ENCODE data around the gene ZNF214.
"Not testable (repeated sequence)": the region's sequence is repeated elsewhere in the genome, so short reads cannot be mapped to it uniquely, and the experiment has no call there.

The ZNF214 gene

GRCh38 chr11:6991227-6991626 is 28.9 kb downstream of the ZNF214 start:
- no peaks in the 10 kb centered on the region for H3K27me3 ChIP-seq
- H3K4me3 ChIP-seq, result no peak overlapping the region
- no peak overlapping the region for H3K27ac ChIP-seq
- no peak for TF ChIP-seq Cebpa-rat (IDR thresholded peaks at IDR 0.05)
- H3K9ac ChIP-seq, result no peak overlapping the region
- H3K9me3 ChIP-seq, result no peaks in the 10 kb centered on the region
- H3K4me1 ChIP-seq, result no peaks in the 10 kb centered on the region
- no peak overlapping the region for H3K4me2 ChIP-seq
- no peaks in the 10 kb centered on the region for H3K36me3 ChIP-seq
- no peaks in the 10 kb centered on the region for H4K20me1 ChIP-seq

DNA sequence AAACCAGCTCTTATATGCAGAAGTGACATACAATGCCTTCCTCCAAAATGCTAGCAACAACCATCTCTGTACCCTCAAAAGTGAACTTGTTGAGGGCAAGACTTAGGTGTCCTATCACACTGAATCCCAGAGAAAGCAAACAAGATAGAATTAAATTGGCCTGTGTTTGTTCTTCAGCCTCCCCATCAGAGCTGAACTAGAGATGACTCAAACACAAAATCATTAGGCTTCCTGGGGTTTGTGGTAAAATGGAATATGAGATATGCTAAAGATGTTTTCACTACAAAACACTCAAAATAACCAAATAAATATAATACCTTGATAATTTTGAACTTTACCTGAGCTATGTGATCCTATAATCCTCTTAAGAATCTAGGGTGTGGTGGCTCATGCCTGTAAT is 31.6 kb downstream of the ZNF214 start:
- no peaks in the 10 kb centered on the region for H3K27me3 ChIP-seq
- no peaks in the 10 kb centered on the region for H3K36me3 ChIP-seq
- no peaks in the 10 kb centered on the region for H4K20me1 ChIP-seq

DNA sequence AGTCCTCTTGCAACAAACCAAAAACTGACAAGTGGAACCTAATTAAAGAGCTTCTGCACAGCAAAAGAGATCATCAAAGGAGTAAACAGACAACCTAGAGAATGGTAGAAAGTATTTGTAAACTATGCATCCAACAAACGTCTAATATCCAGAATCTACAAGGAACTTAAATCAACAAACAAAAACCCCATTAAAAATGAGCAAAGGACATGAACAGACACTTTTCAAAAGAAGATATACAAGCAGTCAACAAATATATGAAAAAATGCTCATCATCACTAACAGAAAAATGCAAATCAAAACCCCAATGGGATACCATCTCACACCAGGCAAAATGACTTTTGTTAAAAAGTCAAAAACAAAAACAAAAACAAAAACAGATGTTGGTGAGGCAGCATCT is 33.7 kb downstream of the ZNF214 start:
- Histone ChIP-seq H3K36me3 (no peaks in the 10 kb centered on the region), H3K9ac (no peak overlapping the region), H3K27me3 (no peaks in the 10 kb centered on the region), H3K4me2 (no peak overlapping the region), H3K4me3 (no peak overlapping the region), H3K27ac (no peak overlapping the region), H4K20me1 (no peaks in the 10 kb centered on the region), H3K4me1 (no peaks in the 10 kb centered on the region), H3K9me3 (no peaks in the 10 kb centered on the region)
- no peak for TF ChIP-seq Cebpa-rat (IDR thresholded peaks at IDR 0.05)

More for the DNA sequence above, 31.6 kb downstream of the ZNF214 start:
- Histone ChIP-seq H3K9me3 (no peaks in the 10 kb centered on the region), H3K4me1 (no peaks in the 10 kb centered on the region), H3K9ac (no peak overlapping the region), H3K4me3 (no peak overlapping the region), H3K27ac (no peak overlapping the region), H3K4me2 (no peak overlapping the region)
- no peak for TF ChIP-seq Cebpa-rat (IDR thresholded peaks at IDR 0.05)

DNA sequence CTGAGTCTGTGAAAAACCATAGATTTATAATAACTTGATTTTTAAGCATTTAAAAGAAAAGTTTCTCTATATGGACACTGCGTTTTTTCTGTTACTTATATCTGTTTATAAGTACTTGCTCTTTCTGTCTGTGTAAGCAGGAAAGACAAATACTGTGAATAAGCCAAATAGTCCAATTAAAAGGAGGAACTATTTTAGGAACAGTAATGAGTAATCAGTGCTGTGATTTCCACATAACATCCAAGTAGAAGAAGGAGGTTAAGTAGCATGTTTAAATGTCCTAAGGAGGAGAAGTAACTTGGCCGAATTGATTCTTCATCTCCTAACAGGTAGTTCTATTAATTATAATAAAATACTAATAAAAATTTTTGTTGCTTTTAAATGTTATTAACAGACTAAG is 40.8 kb downstream of the ZNF214 start:
- no peak overlapping the region for H3K4me2 ChIP-seq
- no peak for TF ChIP-seq Cebpa-rat (IDR thresholded peaks at IDR 0.05)
- H4K20me1 ChIP-seq, result no peaks in the 10 kb centered on the region
- no peaks in the 10 kb centered on the region for H3K36me3 ChIP-seq
- H3K9ac ChIP-seq, result no peak overlapping the region
- no peaks in the 10 kb centered on the region for H3K27me3 ChIP-seq
- H3K27ac ChIP-seq, result no peak overlapping the region
- no peaks in the 10 kb centered on the region for H3K4me1 ChIP-seq
- H3K4me3 ChIP-seq, result no peak overlapping the region
- no peaks in the 10 kb centered on the region for H3K9me3 ChIP-seq

- H3K4me2 ChIP-seq, H3K4me1 ChIP-seq, H3K27ac ChIP-seq, H3K4me3 ChIP-seq, H3K27me3 ChIP-seq, H3K9me3 ChIP-seq, H3K36me3 ChIP-seq, H4K20me1 ChIP-seq, H3K9ac ChIP-seq: not testable (repeated sequence)
Observed at GRCh38 chr11:6969854-6970253, 50.3 kb downstream of the ZNF214 start.

- no peak overlapping the region for H3K4me3 ChIP-seq
- TF ChIP-seq Cebpa-rat (IDR thresholded peaks at IDR 0.05), result no peak
- H3K27me3 ChIP-seq, result no peaks in the 10 kb centered on the region
- no peak overlapping the region for H3K4me2 ChIP-seq
- no peaks in the 10 kb centered on the region for H3K4me1 ChIP-seq
- H3K36me3 ChIP-seq, result no peaks in the 10 kb centered on the region
- no peak overlapping the region for H3K9ac ChIP-seq
- no peaks in the 10 kb centered on the region for H4K20me1 ChIP-seq
- no peak overlapping the region for H3K27ac ChIP-seq
- no peaks in the 10 kb centered on the region for H3K9me3 ChIP-seq
Observed at GRCh38 chr11:6968816-6969215, 51.3 kb downstream of the ZNF214 start.

- Histone ChIP-seq H3K9ac (no peak overlapping the region), H3K36me3 (no peaks in the 10 kb centered on the region), H3K4me1 (no peaks in the 10 kb centered on the region), H4K20me1 (no peaks in the 10 kb centered on the region), H3K27ac (no peak overlapping the region), H3K4me3 (no peak overlapping the region), H3K9me3 (no peaks in the 10 kb centered on the region), H3K4me2 (no peak overlapping the region), H3K27me3 (no peaks in the 10 kb centered on the region)
- TF ChIP-seq Cebpa-rat (IDR thresholded peaks at IDR 0.05), result no peak
Observed at GRCh38 chr11:6962673-6963072, 57.5 kb downstream of the ZNF214 start.

DNA sequence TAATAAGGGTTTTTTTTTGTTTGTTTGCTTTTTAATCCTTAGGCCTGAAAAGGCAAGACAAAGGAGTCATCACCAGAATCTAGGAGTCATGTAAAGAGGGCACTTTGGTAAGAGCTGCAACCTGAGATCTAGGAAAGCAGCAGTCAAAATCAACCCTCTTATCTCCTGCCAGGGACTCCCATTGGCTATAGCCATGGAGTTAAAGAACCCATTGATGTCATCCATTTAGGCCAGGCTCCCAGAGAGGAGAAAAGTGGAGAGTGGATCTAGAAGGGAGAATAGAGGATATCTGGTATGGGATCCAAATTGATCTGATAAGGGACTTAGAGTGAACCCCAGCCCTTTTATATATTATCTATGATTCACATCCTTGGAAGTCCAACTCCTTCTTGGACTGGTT is 58.0 kb downstream of the ZNF214 start:
- Histone ChIP-seq H3K36me3 (no peaks in the 10 kb centered on the region), H3K4me2 (no peak overlapping the region), H3K4me1 (no peaks in the 10 kb centered on the region), H4K20me1 (no peaks in the 10 kb centered on the region), H3K27ac (no peak overlapping the region), H3K4me3 (no peak overlapping the region), H3K9me3 (no peaks in the 10 kb centered on the region), H3K9ac (no peak overlapping the region), H3K27me3 (no peaks in the 10 kb centered on the region)
- no peak for TF ChIP-seq Cebpa-rat (IDR thresholded peaks at IDR 0.05)

GRCh38 chr11:6954248-6954647 is 65.9 kb downstream of the ZNF214 start:
- not testable (repeated sequence) for H3K4me2 ChIP-seq, H3K27ac ChIP-seq, H3K9me3 ChIP-seq, H3K36me3 ChIP-seq, H3K9ac ChIP-seq, H3K4me1 ChIP-seq, H4K20me1 ChIP-seq, H3K4me3 ChIP-seq, H3K27me3 ChIP-seq

All from BLaER1 (cell line).